ENCODE measurements around the gene CNNM2. TPM values are rescaled to one million over a fixed set of nuclear protein-coding genes. Genes with fewer than 3 reads are reported as not detected.

The CNNM2 gene
- total RNA-seq, result 3.2 and 13.0 TPM in 2 replicates

DNA sequence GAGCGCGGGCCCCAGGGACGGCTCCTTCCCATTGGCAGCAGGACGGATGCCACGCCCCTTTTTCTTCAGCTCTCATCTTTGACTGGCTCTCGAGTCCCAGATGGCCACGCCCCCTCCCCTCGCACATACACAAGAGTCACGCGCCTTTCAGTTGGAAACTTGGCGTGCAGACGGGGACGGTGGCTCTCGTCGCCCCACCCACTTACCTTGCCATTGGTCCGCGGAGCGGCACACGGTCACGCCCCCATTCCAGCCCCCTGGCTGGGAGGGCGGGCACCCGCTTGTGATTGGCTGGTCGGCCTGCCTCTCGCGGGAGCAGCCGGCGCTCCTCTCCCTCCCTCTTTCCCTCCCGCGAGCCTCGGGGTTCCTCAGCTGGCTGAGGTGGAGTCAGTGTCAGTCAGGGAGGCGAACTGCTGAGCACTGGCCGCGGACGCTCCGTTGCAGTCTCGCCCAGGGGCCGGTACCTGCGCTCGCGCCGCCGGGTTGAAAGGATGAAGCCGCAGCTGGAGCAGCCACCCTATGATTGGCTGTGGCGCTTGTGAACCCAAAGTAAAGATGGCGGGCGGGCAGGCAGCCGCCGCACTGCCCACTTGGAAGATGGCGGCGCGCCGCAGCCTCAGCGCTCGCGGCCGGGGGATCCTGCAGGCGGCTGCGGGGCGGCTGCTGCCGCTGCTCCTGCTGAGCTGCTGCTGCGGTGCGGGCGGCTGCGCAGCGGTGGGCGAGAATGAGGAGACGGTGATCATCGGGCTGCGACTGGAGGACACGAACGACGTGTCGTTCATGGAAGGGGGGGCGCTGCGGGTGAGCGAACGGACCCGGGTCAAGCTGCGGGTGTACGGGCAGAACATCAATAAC lies at the start of gene CNNM2:
Gene CNNM2 (plus strand): TSS at position 333 of the 855 bp plus-strand sequence. CDS start 187 bp downstream, at position 520.

GRCh38 chr10:102869258-102870198 lies 48.6 kb upstream of the CNNM2 start, which contains the start of gene AS3MT:
Gene AS3MT, plus strand, starts transcription at chr10:102869470. Its CDS starts 123 bp downstream, at chr10:102869593.

Other genes with a start within 250 kb of the CNNM2 start
- 6.9 and 13.1 TPM in 2 replicates for gene ARL3, start 203.9 kb upstream of the CNNM2 start, total RNA-seq
- 1.4 and 6.5 TPM in 2 replicates for gene SFXN2, start 203.7 kb upstream of the CNNM2 start, total RNA-seq
- 60.0 and 81.8 TPM in 2 replicates for gene WBP1L, start 174.3 kb upstream of the CNNM2 start, total RNA-seq
- not detected in 2 replicates for gene CYP17A1, start 80.9 kb upstream of the CNNM2 start, total RNA-seq
- gene BORCS7, start 64.0 kb upstream of the CNNM2 start, total RNA-seq, result 9.2 and 21.6 TPM in 2 replicates
- gene AS3MT, start 48.8 kb upstream of the CNNM2 start, total RNA-seq, result 0.78 and 1.8 TPM in 2 replicates

Data from epithelial cell of alveolus of lung (primary cell).